NOMO-1 (cell line): ENCODE results near the gene MRPL55.

Experiments used
- DNase-seq, 2 experiments: peaks; one replicate each; lab custom pipeline; 2025; ENCODE audit not compliant: unreplicated experiment in 2 of 2; lab: John Stamatoyannopoulos, UW

The MRPL55 gene

DNA sequence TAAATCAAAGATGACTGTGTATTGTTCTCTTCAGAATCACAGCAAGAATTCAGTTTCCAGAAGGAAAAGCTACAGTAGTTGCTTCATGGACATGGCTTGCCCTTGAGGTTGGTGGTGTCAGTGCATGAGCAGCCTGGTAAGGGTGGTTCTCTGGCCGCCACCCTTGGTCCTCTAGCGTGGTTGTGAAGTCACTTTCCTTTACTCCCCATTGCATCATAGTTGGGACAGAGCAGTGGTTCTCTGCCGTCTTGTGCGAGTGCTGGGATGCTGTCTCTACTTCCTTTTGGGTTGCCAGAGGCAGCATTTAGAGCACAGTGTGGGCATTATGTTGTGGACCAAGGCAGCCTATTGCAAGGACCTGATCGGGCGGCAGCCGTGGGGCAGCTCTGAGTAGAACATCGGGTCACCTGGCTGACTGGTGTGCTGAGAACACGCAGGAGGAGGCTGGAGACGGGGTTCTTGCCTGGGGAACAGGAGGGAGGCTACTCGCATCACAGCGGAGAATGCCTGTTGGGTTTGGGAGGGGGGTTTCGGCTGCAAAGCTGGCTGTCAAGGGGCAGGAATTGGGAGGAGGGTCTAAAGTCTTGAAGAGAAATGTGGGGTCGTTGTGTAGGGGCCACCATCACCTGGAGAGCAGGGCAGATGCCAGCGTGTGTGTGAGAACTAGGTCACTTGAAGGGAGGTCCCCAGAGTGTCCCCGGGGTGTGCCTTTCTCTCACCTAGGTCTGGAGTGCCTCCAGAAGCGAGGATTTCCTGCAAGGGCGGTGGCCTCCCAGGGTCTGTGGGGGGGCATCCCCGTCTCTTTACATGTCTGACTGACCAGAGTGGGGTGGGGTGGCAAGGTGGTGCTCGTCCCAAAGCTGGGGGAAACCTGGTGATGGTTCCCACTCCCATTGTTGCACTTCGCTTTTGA lies 20.3 kb downstream of the MRPL55 start:
- peak; percentile 39 to 72 for DNase-seq

DNA sequence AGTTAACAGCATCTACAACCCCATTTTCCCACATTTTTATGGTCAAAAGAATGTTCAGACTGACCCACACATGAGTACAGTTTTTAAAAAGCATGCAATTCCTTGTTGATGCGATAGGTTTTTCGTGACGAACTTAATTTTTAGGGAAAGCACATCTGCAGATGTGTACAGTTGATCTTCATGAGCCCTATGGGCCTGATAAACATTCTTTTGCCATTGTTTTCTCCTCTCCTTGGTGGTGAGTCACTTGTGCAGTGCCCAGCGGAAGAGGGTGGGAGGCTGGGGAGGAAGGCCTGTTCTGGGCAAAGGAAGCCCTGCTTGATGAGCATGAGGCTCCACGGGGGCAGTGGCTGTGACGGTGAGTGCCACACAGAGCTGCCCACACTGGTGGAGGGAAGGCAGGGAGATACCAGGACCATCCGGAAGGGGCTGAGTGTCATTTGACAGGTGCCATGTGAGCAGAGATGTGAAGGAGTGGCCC lies 21.3 kb downstream of the MRPL55 start:
- DNase-seq, result no peak

GRCh38 chr1:228085287-228085951 lies 23.7 kb downstream of the MRPL55 start:
- no peak for DNase-seq

GRCh38 chr1:228084797-228085196 lies 24.3 kb downstream of the MRPL55 start:
- no peak for DNase-seq

- peak; percentile 49 to 68 for DNase-seq
These were observed 24.8 kb downstream of the MRPL55 start for GRCh38 chr1:228084325-228084724.

DNA sequence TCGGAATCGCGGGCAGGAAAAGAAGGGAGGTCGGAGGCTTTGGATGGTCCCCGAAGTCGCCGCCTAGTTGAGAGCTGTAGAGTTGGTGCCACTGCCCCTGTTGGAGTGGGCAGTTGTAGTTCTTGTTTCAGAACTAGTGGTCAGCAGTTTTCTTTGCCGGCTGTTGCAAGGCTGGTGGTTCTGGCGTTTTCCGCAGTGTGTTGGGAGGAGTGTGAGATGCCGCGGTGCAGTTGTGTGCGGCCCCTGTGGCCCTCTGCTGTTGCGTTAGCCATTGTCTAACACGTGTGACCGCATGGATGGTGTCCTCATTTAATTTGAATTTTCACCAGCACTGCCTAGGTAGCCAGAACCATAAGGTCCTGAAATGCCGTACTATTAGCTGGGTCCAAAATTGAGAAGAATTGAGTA lies 25.2 kb downstream of the MRPL55 start:
- no peak for DNase-seq

GRCh38 chr1:228082918-228083870 lies 25.9 kb downstream of the MRPL55 start:
- DNase-seq, result no peak

GRCh38 chr1:228082214-228082917 lies 26.7 kb downstream of the MRPL55 start, which contains the start of gene ARF1:
ARF1 (plus strand) TSS chr1:228082708; CDS start chr1:228097115, 14,407 bp downstream.
- peak; percentile 89 to 91 for DNase-seq

GRCh38 chr1:228081578-228082213 lies 27.4 kb downstream of the MRPL55 start:
- no peak for DNase-seq

DNA sequence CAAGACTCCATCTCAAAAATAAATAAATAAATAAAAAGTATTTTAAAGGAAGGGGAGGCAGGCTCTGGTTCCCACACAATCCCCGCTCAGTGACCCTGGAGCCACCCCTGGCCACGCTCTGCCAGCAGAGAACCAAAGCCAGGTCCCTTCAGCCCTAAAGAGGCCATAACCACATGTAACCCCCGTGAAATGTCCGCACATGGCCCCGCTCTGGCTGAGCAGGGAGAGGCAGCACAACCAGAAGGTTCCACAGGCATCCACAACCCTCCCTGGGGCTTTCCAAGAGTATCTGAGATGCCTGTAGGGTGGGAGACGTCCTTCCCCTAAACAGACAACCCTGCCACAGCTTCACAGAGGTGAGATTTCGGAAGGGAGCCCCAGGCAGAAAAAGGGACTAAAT lies 28.0 kb downstream of the MRPL55 start:
- no peak for DNase-seq

DNA sequence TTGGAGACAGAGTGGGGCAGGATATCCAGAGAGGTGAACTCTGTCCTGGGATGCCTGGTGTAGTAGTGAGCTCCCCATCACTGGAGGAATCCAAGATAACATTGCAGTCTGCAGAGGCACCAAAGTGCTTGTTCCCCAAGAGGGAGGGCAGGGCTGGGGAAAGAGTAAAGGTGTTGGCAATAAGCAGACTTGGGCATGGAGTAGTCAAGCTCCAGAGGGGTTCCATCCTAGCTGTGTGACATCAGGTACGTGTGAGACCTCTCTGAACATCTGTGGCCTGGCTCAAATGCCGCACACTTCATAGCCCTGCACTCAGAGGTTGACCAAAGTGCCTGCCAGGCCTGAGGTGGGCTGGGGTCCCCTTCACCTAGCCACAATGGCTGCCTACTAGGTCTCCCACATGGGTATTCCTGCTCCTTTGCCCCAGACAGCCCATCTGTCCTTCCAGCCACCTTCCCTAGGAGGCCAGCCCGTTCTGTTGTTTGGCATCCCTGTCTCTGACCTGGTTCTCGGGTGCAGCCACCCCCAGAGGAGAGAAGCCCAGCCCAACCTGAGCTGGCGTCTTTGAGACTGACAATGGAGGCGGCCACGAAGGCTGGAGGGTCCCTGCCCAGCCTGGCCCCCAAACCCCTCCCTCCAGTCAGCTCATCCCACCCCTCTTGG lies 29.4 kb downstream of the MRPL55 start:
- DNase-seq, result no peak

DNA sequence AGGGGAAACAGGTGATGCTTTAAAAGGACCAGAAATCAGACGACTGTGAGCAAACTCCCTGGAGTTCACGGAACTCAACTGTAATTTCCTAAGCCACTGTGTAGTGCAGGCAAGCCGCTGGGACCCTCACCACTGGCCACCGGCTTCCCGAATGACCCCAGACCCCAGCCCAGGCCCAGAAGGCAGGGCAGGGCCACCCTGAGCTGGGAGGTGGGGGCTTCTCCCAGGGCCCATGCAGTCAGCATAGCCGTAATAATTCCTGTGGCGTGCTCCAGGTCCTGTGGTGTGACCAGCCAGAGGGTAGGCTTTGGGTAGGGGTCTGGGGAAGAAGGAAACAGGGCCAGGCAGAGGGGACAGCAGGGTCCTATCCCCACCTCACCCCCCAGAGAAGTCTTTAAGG lies 30.1 kb downstream of the MRPL55 start:
- no peak for DNase-seq

GRCh38 chr1:228077565-228078330 lies 31.4 kb downstream of the MRPL55 start:
- DNase-seq, result no peak

- no peak for DNase-seq
These were observed 32.2 kb downstream of the MRPL55 start for GRCh38 chr1:228076796-228077430.

- no peak for DNase-seq
These were observed 33.3 kb downstream of the MRPL55 start for GRCh38 chr1:228075801-228076271.

DNA sequence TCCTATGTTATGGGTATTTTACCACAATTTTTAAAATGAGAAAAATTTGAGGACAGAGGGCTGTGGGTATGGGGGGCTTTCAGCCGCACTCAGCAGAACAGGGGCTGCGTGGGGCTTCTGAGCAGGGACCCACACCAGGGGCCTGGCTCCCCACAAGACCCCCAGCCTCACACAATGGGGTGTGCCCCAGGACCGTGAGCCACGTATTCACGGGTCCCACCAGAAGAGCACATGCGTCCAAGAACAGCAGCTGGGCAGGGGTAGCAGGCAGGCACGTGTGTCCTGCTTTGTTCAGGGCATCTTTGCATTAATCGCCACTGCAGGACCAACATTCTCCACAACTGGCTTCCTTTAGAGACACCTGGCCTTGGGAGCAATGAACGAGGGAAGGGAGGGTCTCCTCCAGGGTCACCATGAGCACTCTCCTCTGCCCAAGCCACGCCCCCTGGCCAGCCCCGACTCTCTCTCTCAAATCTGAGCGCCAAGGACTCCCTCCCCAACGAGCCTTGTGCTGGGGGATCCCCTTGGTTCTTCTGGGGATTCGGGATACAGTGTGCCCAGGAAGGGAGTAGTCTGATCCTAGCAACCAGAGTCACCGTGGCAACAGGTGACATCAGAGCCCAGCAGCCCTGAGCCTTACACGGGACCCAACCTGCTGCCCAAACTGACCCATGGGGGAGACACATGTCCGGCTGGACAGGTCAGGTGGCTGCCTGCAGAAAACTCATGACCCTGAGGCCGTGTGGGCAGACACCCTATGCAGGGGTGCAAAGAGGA lies 34.0 kb downstream of the MRPL55 start:
- DNase-seq, result no peak
